LNCaP clone FGC (cell line): Measurements from ENCODE around the gene DUSP28.
"Not testable (repeated sequence)": the region's sequence is repeated elsewhere in the genome, so short reads cannot be mapped to it uniquely, and the experiment has no call there.

Experiments used
- DNase-seq: peaks from one replicate; pipeline ENCODE4 v3.0.0-alpha.2; 2011; ENCODE audit warnings: low read depth
- H3K4me3 ChIP-seq: 2 replicates; pipeline ENCODE4 v1.5.1; 2011; ENCODE audit warnings: mild to moderate bottlenecking, low read depth, low read length, control low read depth
- CTCF ChIP-seq: IDR thresholded peaks from 2 replicates; pipeline ENCODE4 v1.5.1; 2012; ENCODE audit warnings: mild to moderate bottlenecking; ENCODE audit not compliant: control insufficient read depth, insufficient read depth; ENCODE audit errors: extremely low read depth

Gene DUSP28

GRCh38 chr2:240514631-240515030, 45.5 kb upstream of the DUSP28 start:
- peak; percentile 18 for DNase-seq
- no peak overlapping the region for H3K4me3 ChIP-seq
- TF ChIP-seq CTCF, result no peak

- no peak overlapping the region for H3K4me3 ChIP-seq
- no peak for DNase-seq
- no peak for TF ChIP-seq CTCF
These were observed 42.8 kb upstream of the DUSP28 start for GRCh38 chr2:240517342-240517741.

GRCh38 chr2:240518981-240519380, 41.2 kb upstream of the DUSP28 start:
- no peak for DNase-seq
- TF ChIP-seq CTCF, result no peak
- no peak overlapping the region for H3K4me3 ChIP-seq

GRCh38 chr2:240519396-240520129, 40.6 kb upstream of the DUSP28 start:
- DNase-seq, result no peak
- H3K4me3 ChIP-seq, result no peak overlapping the region
- TF ChIP-seq CTCF, result no peak

- DNase-seq, result no peak
- TF ChIP-seq CTCF, result no peak
- H3K4me3 ChIP-seq, result no peak overlapping the region
These were observed 39.8 kb upstream of the DUSP28 start for GRCh38 chr2:240520130-240520973.

- no peak for DNase-seq
- TF ChIP-seq CTCF, result no peak
- H3K4me3 ChIP-seq, result no peak overlapping the region
These were observed 39.2 kb upstream of the DUSP28 start for GRCh38 chr2:240520974-240521350.

GRCh38 chr2:240521885-240522284, 38.3 kb upstream of the DUSP28 start:
- not testable (repeated sequence) for H3K4me3 ChIP-seq, DNase-seq
